Mucosa of descending colon (tissue), 3 donors: Measurements from ENCODE around the gene ZNF764. TPM values are rescaled to one million over a fixed set of nuclear protein-coding genes. Genes with fewer than 3 reads are reported as not detected.

Experiments
- ATAC-seq: fragments of 200-7000 bp; cut with Tn5 transposase; one replicate; pipeline ENCODE4 v1.9.1; 2020; ENCODE audit warnings: mild to moderate bottlenecking, moderate library complexity
- DNase-seq, 3 donors: peaks; one replicate each; pipeline ENCODE4 v3.0.0-alpha.2; 2020
- H3K36me3 ChIP-seq: fragments of 200-600 bp; one replicate; pipeline ENCODE4 v1.8.0; 2021; ENCODE audit warnings: low read depth, mild to moderate bottlenecking
- H3K4me1 ChIP-seq: fragments of 200-600 bp; one replicate; pipeline ENCODE4 v1.8.0; 2021; ENCODE audit warnings: low read depth, mild to moderate bottlenecking
- H3K4me3 ChIP-seq: fragments of 200-600 bp; one replicate; pipeline ENCODE4 v1.8.0; 2021; ENCODE audit warnings: mild to moderate bottlenecking
- H3K9me3 ChIP-seq: fragments of 200-600 bp; one replicate; pipeline ENCODE4 v1.8.0; 2021; ENCODE audit warnings: mild to moderate bottlenecking
- CTCF ChIP-seq: fragments of 200-600 bp; IDR thresholded peaks from one replicate; pipeline ENCODE4 v1.8.0; 2022; ENCODE audit warnings: antibody characterized with exemption, mild to moderate bottlenecking
- intact Hi-C, 2 donors: fragments of 100-400 bp; cut with DNase I in 1 of 2; cut with micrococcal nuclease in 1 of 2; formaldehyde crosslinking; loops; one replicate each; pipeline versions ENCODE4 v1.11.0 to v1.11.1; 2022; cut with DNase I, micrococcal nuclease
- total RNA-seq, 3 donors: library from RNA; stranded (reverse); fragmentation: NEBNext Ultra II Directional in 2 of 3; extraction: Animal tissue kit (Norgen Biotek cat#: 25700) in 2 of 3; gene quantifications; one replicate each; pipeline versions ENCODE4 v1.2.1 to v1.2.4, GENCODE V29; 2021 to 2023
- donor health status: DM: no; HTN: no; CAD: no; lungs with moderate emphysema.
- donor health status: DM: no; HTN: no; CAD: no.
- donor health status: DM: no; HTN: yes; CAD: no.

Gene ZNF764
- total RNA-seq, 3 donors from 2014 or later: 11.2 to 20.2 (median 12.7) TPM

GRCh38 chr16:30535106-30535776 lies 22.9 kb downstream of the ZNF764 start:
- Histone ChIP-seq H3K9me3 (no peaks in the 10 kb centered on the region), H3K4me3 (peak overlapping the region; percentile 74), H3K4me1 (peaks cover 19% of the 10 kb centered on the region), H3K36me3 (peaks cover 2% of the 10 kb centered on the region)
- TF ChIP-seq CTCF: no peak
- DNase-seq (no peak), ATAC-seq (peak; percentile 12)
- intact Hi-C loops: no loop called here

GRCh38 chr16:30534368-30535105 lies 23.6 kb downstream of the ZNF764 start, which contains the start of gene ZNF747:
ZNF747 (minus strand) TSS chr16:30534858; CDS start chr16:30534679, 179 bp downstream.
- no peak for TF ChIP-seq CTCF
- no peaks in the 10 kb centered on the region for H3K9me3 ChIP-seq
- peaks cover 2% of the 10 kb centered on the region for H3K36me3 ChIP-seq
- intact Hi-C loops: no loop called here
- H3K4me3 ChIP-seq: peak within 1 kb of the TSS; percentile 74
- H3K4me1 ChIP-seq: peaks cover 19% of the 10 kb centered on the region
- ATAC-seq: peak; percentile 92
- peak; percentile 94 to 95 (median 95) for DNase-seq

- DNase-seq (no peak), ATAC-seq (peak; percentile 31)
- intact Hi-C loops: no loop called here
- Histone ChIP-seq H3K9me3 (no peaks in the 10 kb centered on the region), H3K4me3 (peak overlapping the region; percentile 74), H3K4me1 (peaks cover 19% of the 10 kb centered on the region), H3K36me3 (peaks cover 2% of the 10 kb centered on the region)
- TF ChIP-seq CTCF: no peak
Observed at GRCh38 chr16:30533748-30534367, 24.3 kb downstream of the ZNF764 start.

GRCh38 chr16:30533146-30533522 lies 25.0 kb downstream of the ZNF764 start:
- Histone ChIP-seq H3K36me3 (peaks cover 2% of the 10 kb centered on the region), H3K9me3 (no peaks in the 10 kb centered on the region), H3K4me3 (no peak overlapping the region), H3K4me1 (peaks cover 19% of the 10 kb centered on the region)
- ATAC-seq (no peak), DNase-seq (peak in 2 of 3 donors; percentile 63 to 64)
- intact Hi-C loops: no loop called here
- no peak for TF ChIP-seq CTCF

- no peak for ATAC-seq
- no peak for DNase-seq
- Histone ChIP-seq H3K36me3 (peaks cover 2% of the 10 kb centered on the region), H3K4me1 (peaks cover 24% of the 10 kb centered on the region), H3K9me3 (no peaks in the 10 kb centered on the region), H3K4me3 (no peak overlapping the region)
- intact Hi-C loops: no loop called here
- TF ChIP-seq CTCF: no peak
Observed at GRCh38 chr16:30532285-30533145, 25.7 kb downstream of the ZNF764 start.
